K562 treated with DMSO at 1 percent for 48 hours (cell line): ENCODE results near the gene CYP11A1. TPM values are rescaled to one million over a fixed set of nuclear protein-coding genes. Genes with fewer than 3 reads are reported as not detected.

Source experiments
- total RNA-seq: library from RNA; unstranded; fragments of 300-600 nt; gene quantifications from 2 replicates; pipeline ENCODE4 v1.2.3, GENCODE V29; 2022; ENCODE audit warnings: low replicate concordance; ENCODE audit errors: extremely low read depth

The CYP11A1 gene
- not detected in 2 replicates for total RNA-seq

DNA sequence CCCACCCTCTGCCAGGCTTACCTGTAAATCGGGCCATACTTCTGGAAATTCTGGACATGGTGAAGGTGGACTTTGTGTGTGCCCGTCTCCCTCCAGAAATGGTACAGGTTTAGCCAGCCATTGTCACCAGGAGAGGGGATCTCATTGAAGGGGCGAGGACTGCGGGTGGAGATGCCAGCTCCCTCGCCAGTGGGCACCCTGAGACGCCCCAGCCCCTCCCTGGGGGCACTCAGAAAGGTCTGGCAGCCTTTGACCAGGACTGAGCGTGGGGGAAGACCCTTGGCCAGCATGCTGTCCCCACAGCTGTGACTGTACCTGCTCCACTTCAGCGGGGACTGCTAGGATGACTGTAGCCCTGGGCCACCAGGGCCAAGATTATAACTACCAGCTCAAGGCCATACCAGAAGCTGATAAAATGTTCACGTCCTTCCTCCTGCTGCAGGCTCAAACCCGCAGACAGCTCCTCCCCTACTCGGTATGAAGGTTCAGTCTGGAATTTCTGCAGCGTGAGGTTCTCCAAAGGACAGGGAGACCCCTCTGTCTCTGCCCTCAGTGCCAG is at the start of gene CYP11A1:
Gene CYP11A1 (minus strand): TSS at position 351 of the 559 bp plus-strand sequence. CDS start 61 bp downstream, at position 290.

Other genes with a start within 250 kb of the CYP11A1 start
- gene ISLR2, start 237.1 kb downstream of the CYP11A1 start, total RNA-seq, result not detected in 2 replicates
- not detected in 2 replicates for gene ISLR, start 193.9 kb downstream of the CYP11A1 start, total RNA-seq
- not detected in 2 replicates for gene STRA6, start 164.9 kb downstream of the CYP11A1 start, total RNA-seq
- gene CCDC33, start 131.3 kb downstream of the CYP11A1 start, total RNA-seq, result not detected in 2 replicates
- gene SEMA7A, start 66.3 kb upstream of the CYP11A1 start, total RNA-seq, result not detected in 2 replicates
- not detected in 2 replicates for gene UBL7, start 93.5 kb upstream of the CYP11A1 start, total RNA-seq
- not detected in 2 replicates for gene ARID3B, start 173.6 kb upstream of the CYP11A1 start, total RNA-seq
- not detected in 2 replicates for gene CLK3, start 248.2 kb upstream of the CYP11A1 start, total RNA-seq